Kidney epithelial cell (primary cell): ENCODE results near the gene MOB3A. TPM values are rescaled to one million over a fixed set of nuclear protein-coding genes. Genes with fewer than 3 reads are reported as not detected.

ENCODE experiments used
- DNase-seq: peaks from one replicate; pipeline ENCODE4 v3.0.0-alpha.2; 2010; ENCODE audit warnings: low read depth
- H3K27me3 ChIP-seq: 2 replicates; pipeline ENCODE4 v1.6.0; 2011; ENCODE audit warnings: low read length; ENCODE audit not compliant: control insufficient read depth, insufficient read depth
- H3K36me3 ChIP-seq: 2 replicates; pipeline ENCODE4 v1.5.1; 2011; ENCODE audit warnings: low read length; ENCODE audit not compliant: control insufficient read depth, insufficient read depth
- H3K4me3 ChIP-seq: 2 replicates; pipeline ENCODE4 v1.5.1; 2011; ENCODE audit warnings: low read depth, mild to moderate bottlenecking, control low read depth, low read length
- CTCF ChIP-seq: IDR thresholded peaks from 2 replicates; pipeline ENCODE4 v1.5.1; 2011; ENCODE audit warnings: mild to moderate bottlenecking, moderate library complexity, low read length, control low read depth, inconsistent platforms; ENCODE audit not compliant: insufficient read depth, poor library complexity, severe bottlenecking
- total RNA-seq: library from RNA; depleted of rRNA; stranded (reverse); fragments of >200 nt; gene quantifications from 2 replicates; pipeline ENCODE4 v1.2.3, GENCODE V29; 2015

The MOB3A gene
- total RNA-seq, 1 donor from 2014 or later: 40.3 TPM

DNA sequence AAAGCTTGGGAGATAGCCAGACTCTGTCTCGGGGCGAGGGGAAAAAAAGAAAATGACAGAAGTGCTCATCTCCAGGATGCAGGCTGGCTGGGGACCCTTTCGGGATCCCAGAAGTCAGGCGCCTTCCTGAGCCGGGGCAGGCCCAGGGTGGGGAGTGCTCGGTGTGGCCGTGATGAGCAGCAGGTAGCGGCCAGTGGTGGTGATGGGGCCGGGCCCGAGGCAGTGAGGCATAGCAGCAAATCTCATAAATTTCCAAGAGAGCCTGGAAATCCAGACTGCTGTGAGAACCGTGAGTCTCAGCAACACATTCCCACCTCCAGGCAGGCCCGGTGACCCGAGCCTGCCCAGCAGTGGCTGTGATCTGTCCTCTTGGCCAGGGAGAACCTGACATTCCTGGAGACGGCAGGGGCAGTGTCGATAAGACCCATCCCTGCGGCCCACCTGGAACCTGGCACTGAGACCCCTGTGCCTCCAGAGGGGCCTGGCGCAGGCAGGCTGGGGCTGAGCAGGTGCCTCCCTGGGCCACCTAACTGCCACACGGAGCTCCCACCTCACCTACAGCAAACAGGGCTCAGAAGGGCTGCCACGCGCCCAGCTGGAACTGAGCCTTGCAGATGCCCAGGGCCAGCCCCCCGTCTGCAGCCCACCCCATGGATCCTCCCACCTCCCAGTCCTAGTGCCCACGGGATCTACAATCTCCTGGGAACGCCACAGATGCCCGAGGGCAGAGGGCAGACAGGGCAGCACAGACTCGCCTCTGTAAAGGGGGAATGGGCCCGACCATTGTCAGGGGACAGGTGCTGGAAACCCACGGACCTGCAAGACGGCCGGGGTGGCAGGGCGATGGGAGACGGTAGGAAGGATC, 24.0 kb upstream of the MOB3A start:
- peaks cover 4% of the 10 kb centered on the region for H3K36me3 ChIP-seq
- TF ChIP-seq CTCF: no peak
- H3K27me3 ChIP-seq: no peaks in the 10 kb centered on the region
- no peak overlapping the region for H3K4me3 ChIP-seq
- DNase-seq: no peak

DNA sequence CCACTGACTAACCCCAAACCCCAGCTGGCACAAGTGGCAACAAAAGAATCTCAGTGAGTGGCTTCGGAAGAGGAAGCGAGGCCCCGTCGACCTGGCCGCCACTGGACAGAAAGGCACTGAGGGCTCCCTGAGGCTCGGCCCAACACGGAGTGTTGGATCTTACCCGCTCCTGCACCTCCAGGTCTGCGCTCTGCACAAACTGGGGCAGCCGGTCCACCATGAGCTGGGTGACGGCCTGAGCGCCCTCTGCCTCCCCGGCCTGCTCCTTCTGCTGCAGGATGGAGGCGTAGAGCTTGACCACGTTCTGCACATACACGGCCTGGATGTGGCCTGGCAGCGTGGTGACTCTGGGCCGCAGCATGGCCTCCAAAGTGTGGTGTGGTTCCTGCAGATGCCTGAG, 22.3 kb upstream of the MOB3A start:
- Histone ChIP-seq H3K27me3 (no peaks in the 10 kb centered on the region), H3K4me3 (no peak overlapping the region), H3K36me3 (peaks cover 6% of the 10 kb centered on the region)
- no peak for DNase-seq
- TF ChIP-seq CTCF: no peak

GRCh38 chr19:2117215-2117960, 21.3 kb upstream of the MOB3A start:
- TF ChIP-seq CTCF: no peak
- H3K36me3 ChIP-seq: peaks cover 7% of the 10 kb centered on the region
- H3K27me3 ChIP-seq: no peaks in the 10 kb centered on the region
- DNase-seq: no peak
- no peak overlapping the region for H3K4me3 ChIP-seq

GRCh38 chr19:2116507-2116906, 20.4 kb upstream of the MOB3A start:
- Histone ChIP-seq H3K36me3 (peaks cover 6% of the 10 kb centered on the region), H3K27me3 (no peaks in the 10 kb centered on the region), H3K4me3 (no peak overlapping the region)
- no peak for TF ChIP-seq CTCF
- no peak for DNase-seq

- H3K36me3 ChIP-seq: peaks cover 5% of the 10 kb centered on the region
Observed at GRCh38 chr19:2115911-2116426, 19.8 kb upstream of the MOB3A start.

More at GRCh38 chr19:2115911-2116426, 19.8 kb upstream of the MOB3A start:
- no peak for TF ChIP-seq CTCF
- Histone ChIP-seq H3K27me3 (no peaks in the 10 kb centered on the region), H3K4me3 (no peak overlapping the region)
- no peak for DNase-seq
